Cardiac muscle cell (in vitro differentiated cells and primary cell): ENCODE measurements around the gene AAMDC. TPM values are rescaled to one million over a fixed set of nuclear protein-coding genes. Genes with fewer than 3 reads are reported as not detected.
"Not testable (repeated sequence)": the region's sequence is repeated elsewhere in the genome, so short reads cannot be mapped to it uniquely, and the experiment has no call there.

Experiments used
- DNase-seq, 2 donors: peaks; one replicate each; pipeline versions ENCODE4 v3.0.0 to v3.0.0-alpha.2; 2010 to 2017; ENCODE audit warnings: low read depth in 1 of 2, low spot score in 1 of 2
- H3K27ac ChIP-seq: fragments of 200-600 bp; sonication (generic); 2 replicates; pipeline ENCODE4 v1.5.1; 2016
- H3K27me3 ChIP-seq: fragments of 200-600 bp; sonication (generic); 2 replicates; pipeline ENCODE4 v1.6.0; 2016; ENCODE audit warnings: control low read depth
- H3K36me3 ChIP-seq: fragments of 200-600 bp; sonication (generic); 2 replicates; pipeline ENCODE4 v1.5.1; 2016; ENCODE audit warnings: control low read depth
- H3K4me1 ChIP-seq: fragments of 200-600 bp; sonication (generic); 2 replicates; pipeline ENCODE4 v1.8.1; 2017; ENCODE audit warnings: low read depth, mild to moderate bottlenecking, mixed run types
- H3K4me3 ChIP-seq: fragments of 200-600 bp; sonication (generic); 2 replicates; pipeline ENCODE4 v1.5.1; 2016; ENCODE audit warnings: mild to moderate bottlenecking
- H3K9me3 ChIP-seq: fragments of 200-600 bp; sonication (generic); 2 replicates; pipeline ENCODE4 v1.5.1; 2017; ENCODE audit warnings: low read depth, mild to moderate bottlenecking, control low read depth
- CTCF ChIP-seq: IDR thresholded peaks from 2 replicates; pipeline ENCODE4 v1.5.1; 2012; ENCODE audit warnings: low read depth, mild to moderate bottlenecking, low read length
- polyA plus RNA-seq: library from polyadenylated mRNA; unstranded; fragments of >200 nt; fragmentation: Nextera tagmentation; extraction: Ambion mirVana; gene quantifications from 2 replicates; pipeline ENCODE4 v1.2.1, GENCODE V29; 2016
- total RNA-seq: library from RNA; depleted of rRNA; stranded (reverse); fragments of >200 nt; gene quantifications from 2 replicates; pipeline ENCODE4 v1.2.3, GENCODE V29; 2016

AAMDC gene
- total and polyA plus RNA-seq, 2 experiments from 2014 or later: 74.5 to 157 TPM

DNA sequence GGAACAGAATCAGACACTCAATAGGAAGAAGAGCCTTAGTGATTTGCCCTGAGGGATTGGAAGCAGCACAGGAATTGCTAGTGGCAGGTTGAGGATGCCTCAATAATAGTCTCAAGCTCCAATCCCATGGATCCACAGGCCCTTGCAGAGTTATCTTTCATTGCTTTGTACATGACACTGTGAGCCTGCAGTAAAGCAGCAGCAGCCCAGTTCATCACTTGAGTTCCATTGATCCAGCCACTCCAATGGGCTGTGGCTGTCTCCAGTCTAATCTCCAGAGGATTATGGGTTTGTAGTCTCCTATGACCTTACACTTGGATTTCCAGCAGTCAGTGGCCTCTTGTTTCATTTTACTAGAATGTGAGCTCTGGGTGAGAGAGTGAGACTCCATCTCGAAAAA, 45.4 kb downstream of the AAMDC start:
- Histone ChIP-seq H3K36me3 (peaks cover 3% of the 10 kb centered on the region), H3K9me3 (no peaks in the 10 kb centered on the region), H3K27me3 (no peaks in the 10 kb centered on the region), H3K4me1 (no peaks in the 10 kb centered on the region), H3K27ac (peak overlapping the region; percentile 60), H3K4me3 (no peak overlapping the region)
- no peak for TF ChIP-seq CTCF
- no peak for DNase-seq

- no peaks in the 10 kb centered on the region for H3K9me3 ChIP-seq
- no peak for DNase-seq
- no peak overlapping the region for H3K27ac ChIP-seq
- H3K4me1 ChIP-seq: no peaks in the 10 kb centered on the region
- peaks cover 6% of the 10 kb centered on the region for H3K36me3 ChIP-seq
- no peak for TF ChIP-seq CTCF
- H3K4me3 ChIP-seq: no peak overlapping the region
- no peaks in the 10 kb centered on the region for H3K27me3 ChIP-seq
Observed at GRCh38 chr11:77868744-77869143, 47.8 kb downstream of the AAMDC start.

DNA sequence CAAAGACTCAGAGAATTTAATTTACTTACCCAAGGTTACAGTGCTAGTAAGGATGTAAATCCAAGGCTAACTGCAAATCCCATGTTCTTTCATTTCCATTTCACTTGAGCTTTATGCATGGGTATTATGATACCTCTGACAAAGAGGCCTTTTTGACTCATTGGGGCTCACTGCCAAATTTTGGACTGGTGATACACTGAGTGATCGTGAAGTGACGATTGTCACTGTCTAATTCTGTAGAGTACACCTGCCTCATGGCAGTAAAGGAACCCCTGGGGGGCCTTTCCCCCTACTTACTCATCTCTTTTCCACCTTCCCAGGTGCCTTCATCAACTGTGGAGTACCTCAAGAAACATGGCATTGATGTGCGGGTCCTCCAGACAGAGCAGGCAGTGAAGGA, 50.9 kb downstream of the AAMDC start:
- Histone ChIP-seq H3K36me3 (peaks cover 12% of the 10 kb centered on the region), H3K27ac (no peak overlapping the region)

GRCh38 chr11:77873345-77873744, 52.4 kb downstream of the AAMDC start:
- no peaks in the 10 kb centered on the region for H3K9me3 ChIP-seq
- DNase-seq: no peak

More for the DNA sequence above, 50.9 kb downstream of the AAMDC start:
- DNase-seq: no peak
- Histone ChIP-seq H3K4me3 (no peak overlapping the region), H3K27me3 (no peaks in the 10 kb centered on the region), H3K9me3 (no peaks in the 10 kb centered on the region), H3K4me1 (no peaks in the 10 kb centered on the region)
- TF ChIP-seq CTCF: no peak

GRCh38 chr11:77874206-77874605, 53.3 kb downstream of the AAMDC start:
- Histone ChIP-seq H3K4me1 (no peaks in the 10 kb centered on the region), H3K9me3 (no peaks in the 10 kb centered on the region), H3K27ac (no peak overlapping the region), H3K4me3 (no peak overlapping the region), H3K27me3 (no peaks in the 10 kb centered on the region), H3K36me3 (peaks cover 18% of the 10 kb centered on the region)
- TF ChIP-seq CTCF: no peak
- no peak for DNase-seq

More at GRCh38 chr11:77873345-77873744, 52.4 kb downstream of the AAMDC start:
- Histone ChIP-seq H3K27me3 (no peaks in the 10 kb centered on the region), H3K4me1 (no peaks in the 10 kb centered on the region), H3K36me3 (peaks cover 18% of the 10 kb centered on the region), H3K4me3 (no peak overlapping the region), H3K27ac (no peak overlapping the region)
- no peak for TF ChIP-seq CTCF

GRCh38 chr11:77876045-77876444, 55.1 kb downstream of the AAMDC start:
- Histone ChIP-seq H3K27ac (no peak overlapping the region), H3K27me3 (no peaks in the 10 kb centered on the region), H3K36me3 (peaks cover 15% of the 10 kb centered on the region), H3K4me3 (no peak overlapping the region), H3K4me1 (no peaks in the 10 kb centered on the region), H3K9me3 (no peaks in the 10 kb centered on the region)
- no peak for DNase-seq
- no peak for TF ChIP-seq CTCF

DNA sequence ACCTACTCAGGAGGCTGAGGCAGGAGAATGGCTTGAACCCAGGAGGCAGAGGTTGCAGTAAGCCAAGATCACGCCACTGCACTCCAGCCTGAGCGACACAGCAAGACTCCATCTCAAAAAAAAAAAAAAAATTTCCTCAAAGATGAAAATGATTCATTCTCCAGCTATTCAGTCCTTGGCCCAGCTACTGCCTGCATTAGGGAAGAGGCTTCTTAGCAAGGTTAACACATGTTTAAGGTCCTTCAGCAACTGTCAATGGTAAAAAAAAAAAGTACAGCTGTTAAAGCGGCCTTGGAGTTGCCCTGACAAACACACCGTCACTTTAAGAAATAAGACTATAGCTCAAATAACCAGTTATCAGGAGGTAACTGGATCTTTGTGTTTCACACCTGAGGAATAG, 57.3 kb downstream of the AAMDC start:
- not testable (repeated sequence) for H3K27ac ChIP-seq, H3K27me3 ChIP-seq, H3K4me1 ChIP-seq, H3K9me3 ChIP-seq, H3K4me3 ChIP-seq
- DNase-seq: peak in 1 of 2 donors; percentile 89
- H3K36me3 ChIP-seq: peaks cover 15% of the 10 kb centered on the region
